Measurements from ENCODE around the gene STAP2. TPM values are rescaled to one million over a fixed set of nuclear protein-coding genes. Genes with fewer than 3 reads are reported as not detected.

STAP2 gene
- total RNA-seq, 4 donors from 2014 or later = 4.6 to 18.8 (median 7.7) TPM

DNA sequence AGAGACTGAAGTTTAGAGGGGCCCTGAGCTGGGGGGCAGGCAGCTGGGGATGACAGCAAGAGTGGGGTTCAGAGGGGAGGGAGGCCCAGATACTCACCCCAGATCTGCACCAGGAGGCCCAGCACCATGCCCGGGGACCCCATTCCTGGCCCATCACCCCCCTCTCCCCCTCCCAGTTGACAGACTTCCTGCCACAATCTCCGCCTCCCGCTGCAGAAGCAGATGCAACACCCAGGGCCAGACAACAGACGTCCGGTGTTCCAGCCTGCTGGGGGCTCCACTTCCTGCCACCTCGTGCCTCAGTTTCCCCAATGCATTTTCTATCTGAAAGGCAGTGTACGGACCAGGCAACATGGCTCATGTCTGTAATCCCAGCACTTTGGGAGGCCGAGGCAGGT lies 36.4 kb downstream of the STAP2 start, which contains the start of gene TMIGD2:
TSS of gene TMIGD2 (minus strand) at position 147 of the 398 bp plus-strand sequence. CDS start at position 143, 4 bp downstream.
- no peak for DNase-seq (ENCODE audit: low spot score)
- TF ChIP-seq, protein P1, sequence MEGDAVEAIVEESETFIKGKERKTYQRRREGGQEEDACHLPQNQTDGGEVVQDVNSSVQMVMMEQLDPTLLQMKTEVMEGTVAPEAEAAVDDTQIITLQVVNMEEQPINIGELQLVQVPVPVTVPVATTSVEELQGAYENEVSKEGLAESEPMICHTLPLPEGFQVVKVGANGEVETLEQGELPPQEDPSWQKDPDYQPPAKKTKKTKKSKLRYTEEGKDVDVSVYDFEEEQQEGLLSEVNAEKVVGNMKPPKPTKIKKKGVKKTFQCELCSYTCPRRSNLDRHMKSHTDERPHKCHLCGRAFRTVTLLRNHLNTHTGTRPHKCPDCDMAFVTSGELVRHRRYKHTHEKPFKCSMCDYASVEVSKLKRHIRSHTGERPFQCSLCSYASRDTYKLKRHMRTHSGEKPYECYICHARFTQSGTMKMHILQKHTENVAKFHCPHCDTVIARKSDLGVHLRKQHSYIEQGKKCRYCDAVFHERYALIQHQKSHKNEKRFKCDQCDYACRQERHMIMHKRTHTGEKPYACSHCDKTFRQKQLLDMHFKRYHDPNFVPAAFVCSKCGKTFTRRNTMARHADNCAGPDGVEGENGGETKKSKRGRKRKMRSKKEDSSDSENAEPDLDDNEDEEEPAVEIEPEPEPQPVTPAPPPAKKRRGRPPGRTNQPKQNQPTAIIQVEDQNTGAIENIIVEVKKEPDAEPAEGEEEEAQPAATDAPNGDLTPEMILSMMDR (IDR thresholded peaks at IDR 0.05) = no peak
- no peak for ATAC-seq (ENCODE audit: low FRiP score)

DNA sequence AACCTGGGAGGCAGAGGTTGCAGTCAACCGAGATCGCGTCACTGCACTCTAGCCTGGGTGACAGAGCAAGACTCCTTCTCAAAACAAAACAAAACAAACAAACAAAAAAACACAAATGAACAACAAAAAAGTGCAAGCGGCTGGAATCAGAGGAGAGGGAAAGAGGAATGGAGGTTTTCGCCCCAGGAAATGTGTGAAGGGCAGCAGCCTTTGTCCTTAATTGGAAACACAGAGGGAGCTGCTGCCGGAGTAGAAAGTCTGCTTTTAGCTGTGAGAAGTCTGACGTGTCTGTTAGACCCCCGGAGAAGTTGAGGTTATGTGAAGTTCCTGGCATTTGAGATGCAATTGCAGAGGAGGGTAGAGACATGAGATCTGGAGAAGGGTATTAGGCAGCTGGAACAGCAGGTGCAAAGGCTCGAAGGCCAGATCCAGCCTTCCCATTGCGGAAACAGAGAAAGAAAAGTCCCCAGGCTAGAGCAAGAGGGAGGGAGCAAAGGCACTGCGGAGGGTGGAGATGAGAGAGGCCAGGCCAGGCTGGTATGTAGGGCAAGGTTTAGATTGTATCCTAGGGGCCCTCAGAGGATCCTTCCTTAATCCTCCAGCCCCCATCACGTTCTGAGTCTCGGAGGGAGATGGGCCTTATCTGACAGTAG lies 36.9 kb downstream of the STAP2 start:
- ATAC-seq (ENCODE audit: low FRiP score) (no peak), DNase-seq (ENCODE audit: low spot score) (no peak)
- TF ChIP-seq, protein P1 (IDR thresholded peaks at IDR 0.05) = no peak

DNA sequence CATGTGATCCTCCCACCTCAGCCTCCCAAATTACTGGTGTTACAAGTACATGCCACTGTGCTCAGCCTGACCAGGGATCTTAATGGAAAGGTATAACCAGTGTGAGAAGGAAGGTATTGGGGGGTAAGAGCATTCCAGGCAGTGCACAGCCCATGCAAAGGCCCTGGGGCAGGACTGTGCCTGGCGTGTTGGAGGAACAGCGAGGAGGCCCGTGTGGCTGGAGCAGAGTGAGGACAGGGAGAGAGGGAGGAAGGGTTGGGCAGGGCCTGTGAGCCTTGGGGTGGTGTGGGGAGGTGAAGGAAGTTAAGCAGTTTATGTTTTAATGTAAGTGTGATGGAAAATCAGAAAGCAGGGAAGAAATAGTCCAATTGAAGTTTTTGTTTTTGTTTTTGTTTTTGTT lies 38.0 kb downstream of the STAP2 start:
- DNase-seq (ENCODE audit: low spot score) (no peak), ATAC-seq (ENCODE audit: low FRiP score) (no peak)
- TF ChIP-seq, protein P1 (IDR thresholded peaks at IDR 0.05) = no peak

DNA sequence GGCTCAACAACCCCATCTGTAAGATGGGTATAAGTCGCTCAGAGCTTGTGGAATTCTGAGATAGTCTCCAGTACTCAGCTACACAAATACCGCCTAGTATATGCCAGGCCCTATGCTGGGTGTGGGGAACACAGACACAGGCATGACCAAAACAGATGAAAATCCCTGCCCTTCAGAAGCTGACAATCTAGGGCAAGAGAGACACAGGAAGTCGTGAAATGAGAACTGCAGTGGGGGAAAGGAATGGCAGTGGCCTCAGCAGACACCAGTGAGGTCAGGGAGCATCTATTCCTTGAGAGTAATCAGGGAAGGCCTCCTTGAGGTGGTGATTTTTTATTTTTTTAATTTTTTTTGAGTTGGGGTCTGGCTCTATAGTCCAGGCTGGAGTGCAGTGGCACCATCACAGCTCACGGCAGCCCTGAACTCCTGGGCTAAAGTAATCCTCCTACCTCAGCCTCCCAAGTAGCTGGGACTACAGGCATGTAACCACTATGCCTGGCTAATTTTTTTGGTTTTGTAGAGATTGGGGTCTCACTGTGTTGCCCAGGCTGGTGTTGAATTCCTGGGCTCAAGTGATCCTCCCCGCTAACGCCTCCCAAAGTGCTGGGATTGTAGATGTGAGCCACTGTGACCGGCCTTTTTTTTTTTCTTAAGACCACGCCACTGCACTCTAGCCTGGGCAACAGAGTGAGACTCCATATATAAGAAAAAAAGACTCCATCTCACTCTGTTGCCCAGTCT lies 39.6 kb downstream of the STAP2 start:
- no peak for ATAC-seq (ENCODE audit: low FRiP score)
- no peak for DNase-seq (ENCODE audit: low spot score)
- TF ChIP-seq, protein P1 (IDR thresholded peaks at IDR 0.05) = no peak

DNA sequence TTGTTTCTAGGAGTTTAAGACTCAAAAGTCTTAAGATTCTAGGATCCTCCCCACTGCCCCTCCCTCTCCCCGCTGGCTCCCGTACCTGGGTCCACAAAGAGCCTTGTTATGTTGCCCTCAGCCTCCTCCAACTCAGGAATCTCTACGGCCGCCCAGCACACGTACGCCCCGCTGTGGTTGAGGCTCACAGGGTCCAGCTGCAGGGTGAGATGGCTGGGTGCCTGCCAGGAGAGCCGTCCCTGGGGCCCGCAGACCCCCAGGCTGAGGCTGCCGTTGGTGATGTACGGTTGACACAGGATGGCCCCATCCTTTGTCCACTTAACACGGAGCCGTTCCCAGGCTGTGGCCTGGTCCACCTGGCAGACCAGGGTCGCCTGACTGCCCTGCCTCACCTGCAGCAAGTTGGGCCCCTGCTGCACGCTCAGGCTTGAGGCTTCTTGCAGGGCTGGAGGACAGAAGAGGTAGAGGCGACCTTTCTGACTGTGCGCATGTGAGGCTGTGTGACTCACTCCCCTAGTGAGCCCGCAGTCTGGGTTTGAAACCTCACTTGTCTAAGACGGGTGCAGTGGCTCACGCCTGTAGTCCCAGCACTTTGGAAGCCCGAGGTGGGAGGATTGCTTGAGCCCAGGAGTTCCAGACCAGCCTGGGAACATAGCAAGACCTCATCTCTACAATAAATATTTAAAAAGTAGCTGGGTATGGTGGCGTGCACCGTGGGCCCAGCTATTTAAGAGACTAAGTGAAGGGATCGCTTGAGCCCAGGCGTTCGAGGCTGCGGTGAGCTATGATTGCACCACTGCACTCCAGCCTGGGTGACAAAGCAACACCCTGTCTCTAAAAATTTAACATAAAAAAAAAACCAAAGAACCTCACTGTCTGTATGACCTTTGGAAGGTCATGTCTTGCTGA lies 40.5 kb downstream of the STAP2 start:
- TF ChIP-seq, protein P1 (IDR thresholded peaks at IDR 0.05) = no peak
- no peak for DNase-seq (ENCODE audit: low spot score)
- ATAC-seq (ENCODE audit: low FRiP score) = no peak

DNA sequence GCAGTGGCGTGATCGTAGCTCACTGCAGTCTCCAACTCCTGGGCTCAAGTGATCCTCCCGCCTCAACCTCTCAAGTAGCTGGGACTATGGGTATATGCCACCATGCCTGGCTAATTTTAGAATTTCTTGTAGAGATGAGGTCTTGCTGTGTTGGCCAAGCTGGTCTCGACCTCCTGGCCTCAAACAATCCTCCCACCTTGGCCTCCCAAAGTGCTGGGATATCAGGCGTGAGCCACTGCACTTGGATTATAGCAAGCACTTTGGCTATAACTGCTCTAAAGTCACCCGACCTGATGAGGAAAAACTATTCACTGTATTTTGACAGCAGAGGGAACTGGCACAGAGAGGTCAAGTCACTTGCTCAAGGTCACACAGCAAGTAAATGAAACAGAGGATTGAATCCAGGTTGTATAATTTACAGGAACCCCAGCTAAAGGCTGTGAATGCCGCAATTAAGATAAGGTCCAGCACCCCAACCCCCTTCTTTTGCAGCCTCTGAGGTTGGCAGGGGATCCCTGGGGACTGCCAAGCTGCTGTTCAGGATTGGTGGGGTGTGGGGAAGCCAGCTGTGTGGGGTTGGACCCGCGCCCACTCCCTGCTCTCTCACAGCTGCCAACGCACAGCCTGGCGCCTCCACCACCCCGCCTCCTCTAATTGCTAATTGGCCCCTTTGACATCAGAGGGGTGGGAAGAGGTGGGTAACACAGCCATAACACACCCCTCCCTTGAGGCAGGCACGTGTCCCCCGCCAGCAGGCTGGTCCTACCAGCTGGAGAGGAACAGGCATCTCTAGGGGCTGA lies 42.5 kb downstream of the STAP2 start:
- TF ChIP-seq, protein P1 (IDR thresholded peaks at IDR 0.05) = no peak
- ATAC-seq (ENCODE audit: low FRiP score) (no peak), DNase-seq (ENCODE audit: low spot score) (no peak)
